ENCODE results near the gene TP73.
A peak's percentile ranks its signal among the peaks of the same experiment; 100 is the strongest.

TP73 gene

GRCh38 chr1:3772027-3772714, 119.9 kb downstream of the TP73 start:
- peak; percentile 96 for DNase-seq

DNA sequence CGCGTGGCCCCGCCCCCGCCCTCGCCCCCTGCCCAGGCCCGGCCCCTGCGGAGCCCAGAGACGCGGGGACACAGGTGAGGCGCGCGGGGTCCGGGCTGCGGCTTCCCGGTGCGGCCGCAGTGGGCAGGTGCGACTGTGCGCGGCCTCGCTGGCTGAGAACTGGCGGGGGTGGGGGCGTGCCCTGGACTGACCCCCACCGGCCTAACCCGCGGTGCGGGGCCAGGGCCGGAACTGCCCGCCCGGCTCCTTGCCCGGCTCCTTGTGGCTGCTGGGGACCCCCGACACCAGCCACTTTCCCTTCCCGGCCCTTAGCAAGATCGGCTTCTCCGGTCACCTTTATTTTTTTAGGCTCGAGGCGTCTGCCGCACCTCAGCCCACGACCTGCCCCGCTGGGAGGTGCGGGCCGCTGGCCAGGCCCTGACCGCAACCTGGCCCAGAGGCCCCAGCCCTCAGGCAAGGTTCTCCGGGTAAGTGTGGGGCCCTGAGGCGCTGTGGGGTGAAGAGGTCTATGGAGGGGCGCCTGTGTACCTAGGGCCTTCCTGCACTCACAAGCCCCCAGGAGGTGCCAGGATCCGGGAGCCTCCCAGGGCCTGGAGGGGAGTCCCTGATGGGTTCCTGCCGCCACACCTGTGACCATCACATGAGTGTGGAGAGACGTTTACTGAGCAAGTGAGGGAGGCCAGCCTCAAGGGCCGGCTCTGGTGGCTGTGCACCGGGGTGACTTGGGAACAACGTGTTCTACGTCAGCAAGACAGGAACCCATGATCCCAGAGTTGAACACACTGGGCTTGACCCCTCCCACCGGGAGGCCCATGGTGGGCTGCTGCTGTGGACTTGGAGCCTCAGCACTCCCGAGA, 120.6 kb downstream of the TP73 start, which contains the start of gene SMIM1:
Gene SMIM1 (plus strand): TSS at position 35 of the 857 bp plus-strand sequence. CDS start 2,625 bp downstream, outside the sequence.
- peak; percentile 62 for DNase-seq

DNA sequence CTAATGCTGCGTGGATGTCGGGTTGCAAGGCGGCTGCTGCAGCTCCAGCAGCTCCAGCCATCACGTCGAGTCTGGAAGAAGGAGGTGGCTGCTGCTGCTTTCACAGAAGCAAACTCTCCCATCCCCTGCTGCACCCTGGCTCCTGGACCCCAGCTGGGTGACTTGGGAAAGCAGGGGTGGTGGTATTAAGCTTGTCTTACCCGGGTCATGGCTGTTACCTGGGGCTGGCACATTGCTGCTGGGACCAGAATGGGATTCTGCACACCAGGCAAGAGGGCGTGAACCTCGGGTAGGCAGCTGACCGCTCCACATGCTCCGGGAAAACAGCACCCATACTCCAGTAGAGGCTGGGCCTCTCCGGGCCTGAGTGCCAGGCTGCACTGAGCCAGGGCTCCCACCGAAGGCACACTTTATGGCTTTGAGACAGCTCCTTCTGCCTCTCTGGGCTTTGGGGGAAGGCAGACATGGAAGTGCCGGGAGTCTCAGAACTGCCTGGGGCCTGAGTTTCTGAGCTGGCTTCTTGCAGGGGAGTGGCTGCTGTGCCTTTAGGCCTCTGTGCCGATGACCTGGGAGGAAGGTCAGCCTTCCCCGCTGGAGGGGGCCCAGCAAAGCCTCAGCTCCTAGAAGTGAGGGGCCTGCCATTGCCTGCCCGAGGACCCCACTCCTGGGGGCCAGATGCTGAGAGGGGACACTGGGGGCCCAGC, 121.4 kb downstream of the TP73 start:
- DNase-seq, result peak; percentile 51

DNA sequence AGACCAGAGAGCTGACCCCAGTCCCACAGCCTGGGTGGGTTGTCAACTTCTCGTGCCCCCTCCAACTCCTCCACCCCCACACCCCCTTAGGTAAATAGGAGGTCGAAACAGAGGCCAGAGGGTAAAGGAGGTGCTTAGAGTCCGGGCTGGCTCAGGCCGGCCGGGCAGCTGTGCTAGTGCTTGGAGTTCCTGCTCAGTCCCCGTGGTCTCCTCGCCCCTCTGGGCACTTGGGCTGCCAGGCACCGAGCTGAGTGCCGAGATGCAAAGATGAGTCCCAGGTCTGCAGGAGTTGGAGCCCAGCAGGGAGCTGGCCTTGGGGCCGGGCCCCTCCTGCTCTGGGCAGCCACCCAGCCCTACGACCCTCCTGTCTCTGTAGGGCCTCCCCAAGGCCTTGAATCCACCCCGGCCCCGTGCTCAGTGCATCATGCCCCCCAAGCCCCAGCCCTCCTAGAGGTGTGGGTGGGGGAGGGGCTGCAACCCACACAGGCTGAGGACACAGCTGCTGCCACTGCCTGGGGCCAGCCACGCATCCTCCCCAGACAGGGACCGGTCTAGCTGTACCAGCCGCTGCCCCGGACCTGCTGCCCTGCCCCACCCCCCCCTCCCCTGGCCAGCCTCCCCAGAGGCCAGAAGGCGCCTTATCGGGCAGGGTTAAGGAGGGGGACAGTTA, 122.1 kb downstream of the TP73 start:
- DNase-seq, result no peak

GRCh38 chr1:3774946-3775489, 122.7 kb downstream of the TP73 start:
- peak; percentile 95 for DNase-seq

DNA sequence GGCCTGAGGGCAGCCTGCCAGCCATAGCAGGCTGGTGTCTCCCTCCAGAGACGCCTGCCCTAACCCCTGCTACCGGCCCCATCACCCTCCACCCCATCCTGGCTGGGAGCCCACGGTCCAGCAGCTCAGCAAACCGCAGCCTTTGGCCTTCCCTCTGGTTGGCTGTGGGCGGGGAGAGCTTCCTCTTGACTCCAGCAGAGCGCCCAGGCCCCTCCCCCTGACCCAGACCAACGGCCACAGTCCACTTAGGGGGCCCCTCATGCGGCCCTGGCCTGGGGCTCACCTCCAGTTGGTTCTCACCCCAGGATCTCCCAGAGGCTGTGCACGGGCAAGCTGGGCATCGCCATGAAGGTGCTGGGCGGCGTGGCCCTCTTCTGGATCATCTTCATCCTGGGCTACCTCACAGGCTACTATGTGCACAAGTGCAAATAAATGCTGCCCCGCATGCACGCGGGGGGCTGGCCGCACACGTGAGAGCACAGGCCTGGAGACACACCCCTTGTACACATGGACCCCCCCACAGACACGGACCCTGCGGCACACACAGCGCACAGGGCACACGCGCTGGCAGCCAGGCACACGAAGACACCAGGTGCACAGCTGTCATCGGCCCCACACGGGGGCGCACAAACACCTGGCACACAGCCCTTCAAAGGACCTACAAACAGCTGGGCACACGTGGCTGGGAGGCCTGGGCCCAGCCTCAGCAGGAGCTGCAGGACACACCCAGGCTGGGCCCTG, 123.3 kb downstream of the TP73 start:
- peak; percentile 91 for DNase-seq

DNA sequence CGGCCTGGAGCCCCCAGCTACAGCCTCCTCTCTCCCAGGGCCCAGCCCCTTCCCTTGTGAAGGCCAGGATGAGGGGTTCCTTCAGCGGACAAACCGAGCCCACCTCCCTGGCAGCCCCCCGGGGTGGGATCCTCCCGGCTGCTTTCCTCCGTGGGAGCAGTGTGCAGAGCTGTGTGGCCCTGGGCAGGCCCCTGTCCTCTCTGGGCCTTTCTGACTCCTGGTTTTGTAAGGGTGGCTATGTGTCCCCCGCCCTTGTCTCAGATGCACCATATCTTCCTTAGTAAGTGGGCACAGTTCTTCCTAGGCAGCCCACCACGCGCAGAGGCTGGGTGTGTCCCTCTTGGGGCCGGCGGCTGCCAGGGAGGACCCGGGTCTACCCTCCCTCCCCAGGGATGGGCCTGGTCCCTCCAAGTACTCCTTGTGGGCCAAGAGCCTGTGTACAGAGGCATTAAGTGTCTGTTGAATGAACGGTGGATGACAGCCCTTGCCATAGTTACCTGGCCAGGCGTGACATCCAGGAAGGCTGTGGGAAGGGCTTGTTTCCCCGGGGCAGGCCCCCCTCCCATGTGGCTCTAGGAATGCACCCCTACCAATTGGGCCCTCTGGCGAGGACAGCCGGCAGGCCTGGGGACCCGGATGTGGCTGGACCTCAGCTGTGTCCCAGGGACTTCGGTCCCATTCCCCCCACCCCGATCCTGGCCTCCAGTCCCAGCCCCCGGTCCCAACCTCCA, 124.1 kb downstream of the TP73 start:
- peak; percentile 57 for DNase-seq

GRCh38 chr1:3777078-3777547, 124.8 kb downstream of the TP73 start:
- DNase-seq, result peak; percentile 23

GRCh38 chr1:3777647-3778589, 125.6 kb downstream of the TP73 start:
- DNase-seq, result peak; percentile 23

DNA sequence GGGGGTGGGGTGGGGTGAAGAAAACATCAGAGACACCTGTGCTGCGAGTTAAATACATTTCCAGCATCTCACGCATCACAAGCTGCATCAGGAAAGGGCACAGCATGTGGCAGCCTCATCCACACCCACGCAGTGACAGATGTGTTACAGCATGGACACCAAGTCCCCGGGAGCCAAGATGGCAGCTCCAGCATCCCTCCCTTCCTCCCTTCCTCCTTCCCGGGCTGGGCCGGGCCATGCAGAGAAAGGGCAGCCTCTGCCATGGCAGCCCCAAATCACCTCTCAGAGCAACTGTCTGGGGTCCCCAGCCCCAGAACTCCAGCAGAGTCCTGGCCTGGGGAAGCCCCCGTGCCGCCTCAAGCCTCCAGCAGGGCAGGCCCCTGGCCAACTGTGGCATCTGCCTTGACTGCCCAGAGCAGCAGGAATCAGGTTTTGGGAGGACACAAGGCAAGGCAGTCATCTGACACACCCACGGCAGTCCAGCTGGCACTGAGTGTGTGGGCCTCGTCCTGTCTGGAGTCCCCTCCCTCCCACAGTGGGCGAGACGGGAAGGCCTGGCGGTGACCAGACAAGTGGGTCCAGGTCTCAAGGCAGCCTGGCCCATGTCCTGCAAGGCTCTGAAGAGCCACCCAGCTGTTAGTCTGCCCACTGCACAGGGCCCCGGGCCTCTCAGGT, 126.4 kb downstream of the TP73 start:
- DNase-seq, result peak; percentile 36

DNA sequence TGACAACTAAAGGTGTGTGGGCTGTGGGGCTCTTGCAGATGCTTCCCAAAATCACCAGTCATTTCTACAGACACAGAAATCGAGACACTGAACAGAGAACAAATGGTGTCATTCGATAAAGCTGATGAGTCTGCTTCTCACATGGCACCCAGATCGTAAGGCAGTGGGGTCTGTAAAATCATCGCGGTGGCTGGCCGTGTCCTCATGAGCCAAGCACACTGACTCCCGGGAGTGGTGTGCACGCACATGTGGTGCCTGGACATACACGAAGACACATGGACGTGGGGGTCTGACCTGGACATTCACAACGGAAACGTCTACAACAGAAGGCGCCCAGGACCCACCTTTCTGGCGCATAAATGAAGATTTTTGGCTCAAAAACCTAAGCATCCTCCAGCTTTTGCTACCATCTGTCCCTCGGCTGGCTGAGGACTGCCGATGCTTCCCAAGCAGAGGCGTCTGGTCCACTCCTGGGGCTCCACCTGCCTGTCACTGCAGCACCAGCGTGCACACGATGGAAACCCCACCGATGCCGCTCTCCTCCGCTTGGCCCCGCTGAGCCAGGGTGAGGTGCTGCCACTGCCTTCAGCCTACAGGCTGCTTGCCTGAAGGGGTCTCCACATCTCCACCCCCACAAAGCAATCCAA, 127.1 kb downstream of the TP73 start:
- DNase-seq, result peak; percentile 32

DNA sequence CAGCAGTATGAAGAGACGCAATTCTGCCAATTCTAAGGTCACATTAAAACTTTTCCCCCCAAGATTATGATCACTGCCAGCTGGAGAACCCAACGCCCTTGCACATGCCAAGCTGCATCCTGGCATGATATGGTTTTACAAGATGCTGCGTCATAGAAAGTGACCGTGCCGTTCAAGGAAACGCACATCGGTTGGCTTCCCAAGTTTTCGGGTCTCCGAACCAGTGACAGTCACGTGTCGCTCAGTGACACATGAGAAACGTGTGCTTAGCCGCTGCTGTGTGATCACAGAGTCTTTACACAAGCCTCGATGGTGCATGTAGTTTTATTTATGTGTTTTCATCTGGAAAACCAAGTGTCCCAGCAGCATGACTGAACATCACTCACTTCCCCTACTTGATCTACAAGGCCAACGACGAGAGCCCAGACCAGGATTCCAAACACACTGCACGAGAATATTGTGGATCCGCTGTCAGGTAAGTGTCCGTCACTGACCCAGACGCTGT, 127.6 kb downstream of the TP73 start:
- peak; percentile 20 for DNase-seq

GRCh38 chr1:3780901-3781300, 128.6 kb downstream of the TP73 start:
- no peak for DNase-seq

- no peak for DNase-seq
Observed at GRCh38 chr1:3783651-3784474, 131.5 kb downstream of the TP73 start.

DNA sequence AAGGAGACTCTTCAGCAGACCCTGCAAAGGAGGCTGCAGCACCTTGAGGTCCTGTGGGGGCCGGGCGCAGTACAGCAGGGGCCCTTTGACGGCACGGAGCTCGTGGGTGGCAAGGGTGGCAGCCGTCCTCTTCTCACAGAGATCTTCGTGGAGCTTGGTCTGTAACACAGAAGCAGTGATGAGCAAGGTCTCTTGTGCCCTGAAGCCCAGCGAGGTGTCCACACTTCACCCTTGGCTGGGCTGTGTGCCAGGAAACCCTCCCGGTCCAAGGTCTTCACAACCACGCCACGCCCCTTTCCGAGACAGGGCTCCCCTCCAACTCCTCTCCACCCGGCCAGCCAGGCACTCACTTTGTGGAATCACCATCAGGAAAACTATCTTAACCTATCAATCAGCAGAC, 132.7 kb downstream of the TP73 start:
- no peak for DNase-seq

DNA sequence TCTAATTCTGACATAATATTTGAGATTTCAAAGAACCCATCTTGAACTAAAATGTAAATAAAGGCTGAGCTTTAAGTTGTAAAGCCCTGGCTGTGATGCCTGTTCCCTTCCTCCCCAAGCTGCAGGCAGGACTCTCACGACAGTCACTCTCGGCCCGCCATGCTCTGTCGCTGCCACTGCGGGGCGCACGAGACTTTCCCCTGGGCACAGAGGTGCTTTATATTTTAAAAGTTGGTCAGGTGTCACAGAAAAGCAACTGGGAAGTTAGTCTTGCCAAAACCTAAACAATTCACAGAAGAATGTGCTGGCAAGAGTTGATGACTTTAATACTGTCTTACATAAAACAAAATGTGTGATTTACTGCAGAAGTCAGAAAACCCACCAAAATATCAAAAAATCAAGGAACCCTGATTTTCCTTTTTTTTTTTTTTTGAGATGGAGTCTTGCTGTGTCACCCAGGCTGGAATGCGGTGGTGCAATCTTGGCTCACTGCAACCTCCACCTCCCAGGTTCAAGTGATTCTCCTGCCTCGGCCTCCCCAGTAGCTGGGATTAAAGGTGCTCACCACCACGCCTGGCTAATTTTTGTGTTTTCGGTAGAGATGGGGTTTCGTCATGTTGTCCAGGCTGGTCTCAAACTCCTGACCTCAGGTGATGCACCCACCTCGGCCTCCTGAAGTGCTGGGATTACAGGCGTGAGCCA, 133.3 kb downstream of the TP73 start:
- peak; percentile 63 for DNase-seq

All from hematopoietic multipotent progenitor cell treated with erythropoietin and hydrocortisone succinate and interleukin-3 and kit ligand, for 6 days (in vitro differentiated cells).